ENCODE data around the gene ZNF566. TPM values are rescaled to one million over a fixed set of nuclear protein-coding genes. Genes with fewer than 3 reads are reported as not detected.

ZNF566 gene
- total and polyA plus RNA-seq, 2 donors (not counting 3 experiments of a cell fraction or from before 2014, with no cell fraction given): 4.7 to 8.5 TPM

DNA sequence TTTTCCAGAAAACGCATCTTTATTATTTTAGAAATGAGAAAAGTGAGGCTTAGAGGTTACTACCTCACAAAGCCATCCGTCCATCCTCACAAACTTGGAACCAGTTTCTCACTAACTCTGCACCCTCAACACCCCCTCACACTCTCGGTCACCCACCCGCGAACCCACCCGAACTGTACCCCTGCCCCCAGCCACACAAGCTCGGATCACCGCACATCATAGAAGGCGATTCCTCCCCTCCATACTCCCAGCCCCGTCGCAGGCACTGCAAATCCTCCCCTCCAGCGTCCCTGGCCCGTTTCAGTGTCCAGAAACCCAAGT is 38.5 kb upstream of the ZNF566 start:
- Histone ChIP-seq H3K27ac (ENCODE audit: insufficient read depth, low read depth, low read length) (peak overlapping the region; percentile 65), H3K4me1 (ENCODE audit: control insufficient read depth, extremely low read depth, insufficient read depth, low read length) (peaks cover 9% of the 10 kb centered on the region), H2AFZ (ENCODE audit: low read depth, low read length) (peak overlapping the region; percentile 61), H3K79me2 (ENCODE audit: control insufficient read depth, insufficient read depth, low read length) (peaks cover 22% of the 10 kb centered on the region), H3K27me3 (ENCODE audit: control insufficient read depth in 2 of 2, insufficient read depth in 2 of 2, low read length in 2 of 2) (no peaks in the 10 kb centered on the region), H4K20me1 (replicated peaks; ENCODE audit: control insufficient read depth, extremely low read depth, insufficient read depth, low read length) (no peaks in the 10 kb centered on the region), H3K9ac (replicated peaks; ENCODE audit: extremely low read depth, insufficient read depth, low read length) (peak overlapping the region; percentile 76), H3K4me2 (ENCODE audit: insufficient read depth, low read length) (peak overlapping the region; percentile 73), H3K9me1 (replicated peaks; ENCODE audit: control insufficient read depth, extremely low read depth, insufficient read depth, low read length) (no peaks in the 10 kb centered on the region), H3K36me3 (ENCODE audit: control insufficient read depth in 2 of 2, extremely low read depth in 1 of 2, insufficient read depth in 2 of 2, low read length in 2 of 2) (peaks cover 0 to 3% of the 10 kb centered on the region in 2 experiments), H3K9me3 (replicated peaks; ENCODE audit: control insufficient read depth, insufficient read depth, low read length) (no peaks in the 10 kb centered on the region), H3K4me3 (replicated peaks in 1 of 3; ENCODE audit: insufficient read depth in 1 of 3, low read depth in 1 of 3, low read length in 3 of 3) (peak overlapping the region; percentile 40 to 91 (median 50))
- DNase-seq (ENCODE audit: low read depth, low spot score): no peak
- dilution Hi-C loops (cut with MboI; ENCODE audit: extremely low pct_ligation_motif_present, low sequenced_read_pairs) (no loop called here), intact Hi-C loops (cut with micrococcal nuclease) (loop anchor here (1.0 to 10.0 kb wide), 8 partner anchors 39 to 547 kb away; partner anchors contain the start of genes ZNF146, ZNF345, ZNF420 and ZNF461)
- TF ChIP-seq, protein P1, sequence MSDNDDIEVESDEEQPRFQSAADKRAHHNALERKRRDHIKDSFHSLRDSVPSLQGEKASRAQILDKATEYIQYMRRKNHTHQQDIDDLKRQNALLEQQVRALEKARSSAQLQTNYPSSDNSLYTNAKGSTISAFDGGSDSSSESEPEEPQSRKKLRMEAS (IDR thresholded peaks at IDR 0.05; ENCODE audit: insufficient read depth, insufficient read length): no peak
- TF ChIP-seq EZH2 (IDR thresholded peaks at IDR 0.05; ENCODE audit: borderline replicate concordance, low read depth, low read length, severe bottlenecking): no peak
- no peak for TF ChIP-seq FOS (IDR thresholded peaks at IDR 0.05; ENCODE audit: borderline replicate concordance, insufficient read depth, low read length)
- TF ChIP-seq, protein P2, sequence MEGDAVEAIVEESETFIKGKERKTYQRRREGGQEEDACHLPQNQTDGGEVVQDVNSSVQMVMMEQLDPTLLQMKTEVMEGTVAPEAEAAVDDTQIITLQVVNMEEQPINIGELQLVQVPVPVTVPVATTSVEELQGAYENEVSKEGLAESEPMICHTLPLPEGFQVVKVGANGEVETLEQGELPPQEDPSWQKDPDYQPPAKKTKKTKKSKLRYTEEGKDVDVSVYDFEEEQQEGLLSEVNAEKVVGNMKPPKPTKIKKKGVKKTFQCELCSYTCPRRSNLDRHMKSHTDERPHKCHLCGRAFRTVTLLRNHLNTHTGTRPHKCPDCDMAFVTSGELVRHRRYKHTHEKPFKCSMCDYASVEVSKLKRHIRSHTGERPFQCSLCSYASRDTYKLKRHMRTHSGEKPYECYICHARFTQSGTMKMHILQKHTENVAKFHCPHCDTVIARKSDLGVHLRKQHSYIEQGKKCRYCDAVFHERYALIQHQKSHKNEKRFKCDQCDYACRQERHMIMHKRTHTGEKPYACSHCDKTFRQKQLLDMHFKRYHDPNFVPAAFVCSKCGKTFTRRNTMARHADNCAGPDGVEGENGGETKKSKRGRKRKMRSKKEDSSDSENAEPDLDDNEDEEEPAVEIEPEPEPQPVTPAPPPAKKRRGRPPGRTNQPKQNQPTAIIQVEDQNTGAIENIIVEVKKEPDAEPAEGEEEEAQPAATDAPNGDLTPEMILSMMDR (IDR thresholded peaks at IDR 0.05; ENCODE audit: extremely low read depth in 1 of 2, insufficient read depth in 1 of 2, low read depth in 1 of 2, low read length in 2 of 2): no peak
- no peak for TF ChIP-seq POLR2AphosphoS5 (IDR thresholded peaks at IDR 0.05; ENCODE audit: insufficient read depth, low read depth, low read length)
- no peak for TF ChIP-seq POLR2A (IDR thresholded peaks at IDR 0.05; ENCODE audit: low read depth, low read length)
- no peak for TF ChIP-seq MYC (IDR thresholded peaks at IDR 0.05; ENCODE audit: low read depth, low read length)
- no peak for TF ChIP-seq JUN (IDR thresholded peaks at IDR 0.05; ENCODE audit: borderline replicate concordance, insufficient read depth, insufficient read length, low read depth)
- no peak for TF ChIP-seq GATA2 (IDR thresholded peaks at IDR 0.05; ENCODE audit: insufficient read depth, insufficient read length, low read depth, low read length)
- CTCF ChIA-PET: interaction anchor here (1.2 to 1.3 kb wide), 2 partner anchors 38 to 46 kb away, joined by 3 to 5 read pairs; partner anchors contain the start of genes ZNF529 and ZNF566
- BruUV-seq (replicated peaks): no TSS peak
- POLR2A ChIA-PET: interaction anchor here (0.6 to 0.8 kb wide), 3 partner anchors 43 to 790 kb away, joined by 3 to 7 read pairs (median 5); partner anchors contain the start of genes ZNF146 and ZNF565
- no peak for FAIRE-seq
